HG03139 (cell line): ENCODE results near the gene UBAC2.
A peak's percentile ranks its signal among the peaks of the same experiment; 100 is the strongest.

Source experiments
- ATAC-seq: cut with Tn5 transposase; IDR thresholded peaks from one replicate; pipeline ENCODE4 v1.9.1; 2021; ENCODE audit not compliant: unreplicated experiment

The UBAC2 gene

DNA sequence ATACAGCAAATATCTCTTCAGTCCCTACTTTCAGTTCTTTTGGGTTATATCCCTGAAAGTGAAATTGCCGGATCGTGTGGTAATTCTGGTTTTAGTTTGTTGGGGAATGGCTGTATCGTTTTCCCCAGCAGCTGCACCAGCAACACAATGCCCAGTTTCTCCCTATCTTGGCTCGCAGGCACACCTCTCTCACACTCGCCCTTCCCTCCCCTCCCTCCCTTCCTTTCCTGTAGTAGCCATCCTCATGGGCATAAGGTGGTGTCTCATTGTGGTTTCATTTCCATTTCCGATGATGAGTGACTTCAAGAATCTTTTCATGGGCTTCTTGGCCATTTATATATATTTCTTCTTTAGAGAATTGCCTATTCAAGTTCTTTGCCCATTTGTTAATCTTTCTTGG lies 66.2 kb downstream of the UBAC2 start:
- no peak for ATAC-seq

DNA sequence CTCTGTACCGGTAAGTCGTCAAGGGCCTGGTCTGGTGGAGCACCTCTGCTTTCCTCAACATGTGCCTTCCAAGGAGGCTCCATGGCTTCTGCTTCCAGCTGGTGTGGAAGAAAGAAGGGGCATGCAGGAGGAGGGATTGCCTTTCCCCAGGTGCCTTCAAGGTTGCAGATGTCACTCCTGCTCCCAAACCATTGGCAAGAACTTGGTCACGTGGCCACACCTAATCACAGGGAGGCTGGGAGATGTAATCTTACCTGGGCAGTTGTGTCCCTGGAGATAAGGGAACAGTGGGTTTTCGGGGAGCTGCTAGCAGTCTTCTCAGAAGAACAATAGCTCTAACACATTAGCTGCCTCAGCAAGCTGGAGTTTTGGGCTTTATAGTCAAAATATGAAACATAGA lies 67.3 kb downstream of the UBAC2 start:
- ATAC-seq, result no peak

DNA sequence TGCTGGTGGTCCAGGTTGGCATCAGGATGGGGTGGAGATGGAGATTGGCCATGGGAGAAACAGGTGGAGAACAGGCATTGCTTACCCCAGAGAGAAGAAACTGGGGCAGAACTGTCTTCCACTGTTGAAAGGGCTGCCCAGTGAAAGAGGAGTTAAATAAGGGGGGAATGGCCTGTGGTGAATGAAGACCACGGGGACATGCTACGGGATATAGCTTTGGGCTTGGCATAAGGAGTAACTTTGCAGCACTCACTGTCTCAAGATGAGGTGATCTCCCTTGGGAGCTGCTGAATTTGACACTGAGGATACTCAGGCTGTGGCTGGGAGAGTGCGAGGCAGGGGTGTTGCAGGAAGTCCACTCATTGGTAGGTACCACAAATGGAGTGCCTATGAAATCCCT lies 68.2 kb downstream of the UBAC2 start:
- ATAC-seq, result no peak

DNA sequence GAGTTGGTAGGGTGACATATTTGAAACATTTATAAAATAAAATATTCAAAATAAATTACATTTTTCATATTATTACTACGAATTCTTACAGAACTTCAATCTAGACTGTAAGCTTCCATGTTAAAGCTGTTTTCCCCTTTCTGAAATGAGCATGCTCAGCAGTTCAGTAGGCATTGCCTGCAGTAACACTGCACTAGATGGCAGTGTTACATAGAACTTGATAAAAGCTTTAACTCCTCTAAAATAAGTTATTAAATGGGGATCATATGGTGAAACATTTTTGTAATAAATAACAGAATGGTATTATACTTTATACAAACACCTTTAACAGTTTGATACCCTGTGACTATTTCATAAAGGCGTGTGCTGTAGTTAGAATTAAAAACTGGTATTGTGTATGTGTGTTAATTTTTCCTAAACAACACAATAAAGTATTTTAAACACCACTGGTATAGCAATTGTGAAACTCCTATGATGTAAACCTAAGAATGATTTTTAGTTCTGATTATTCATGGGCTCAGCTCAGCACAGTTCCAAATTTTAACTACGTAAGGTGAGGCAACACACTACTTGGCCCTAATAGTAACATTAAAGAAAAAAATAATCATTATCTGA lies 69.1 kb downstream of the UBAC2 start:
- ATAC-seq, result peak; percentile 68

DNA sequence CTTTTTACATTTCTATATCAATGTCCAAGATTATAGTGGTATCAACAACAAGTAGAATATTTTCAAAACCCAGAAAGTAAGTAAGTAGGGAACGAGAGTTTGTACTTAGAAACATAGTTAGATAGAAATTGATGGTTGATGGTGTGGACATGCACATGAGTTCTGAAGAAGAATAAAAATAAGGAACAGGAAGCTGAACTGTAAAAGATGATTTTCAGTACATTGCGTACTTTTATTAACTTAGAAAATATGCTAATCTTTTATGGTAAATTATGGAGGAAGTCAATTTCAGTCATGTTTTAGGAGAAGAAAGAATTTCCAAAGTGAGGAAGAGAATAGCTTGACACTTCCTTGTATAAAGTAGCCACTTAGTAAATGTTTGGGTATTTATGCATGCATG lies 69.9 kb downstream of the UBAC2 start:
- no peak for ATAC-seq

DNA sequence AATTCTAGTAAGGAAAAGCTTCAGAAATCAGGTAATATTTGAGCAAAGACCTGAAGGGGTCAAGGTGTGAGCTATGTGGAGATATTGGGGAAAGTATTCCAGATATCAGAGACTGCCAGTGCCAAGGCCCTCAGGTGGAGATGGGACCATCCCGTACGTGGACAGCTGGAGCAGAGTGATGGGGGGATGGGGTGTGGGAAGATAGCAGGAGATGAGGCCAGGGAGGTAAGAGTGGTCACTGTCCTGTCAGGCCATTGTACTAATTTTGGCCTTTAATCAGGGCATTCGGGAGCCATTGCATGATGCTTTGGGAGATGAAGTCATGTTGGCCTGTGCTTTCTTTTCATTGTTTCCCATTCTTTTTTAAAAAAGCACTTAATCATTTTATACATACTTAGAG lies 70.6 kb downstream of the UBAC2 start:
- ATAC-seq, result no peak

DNA sequence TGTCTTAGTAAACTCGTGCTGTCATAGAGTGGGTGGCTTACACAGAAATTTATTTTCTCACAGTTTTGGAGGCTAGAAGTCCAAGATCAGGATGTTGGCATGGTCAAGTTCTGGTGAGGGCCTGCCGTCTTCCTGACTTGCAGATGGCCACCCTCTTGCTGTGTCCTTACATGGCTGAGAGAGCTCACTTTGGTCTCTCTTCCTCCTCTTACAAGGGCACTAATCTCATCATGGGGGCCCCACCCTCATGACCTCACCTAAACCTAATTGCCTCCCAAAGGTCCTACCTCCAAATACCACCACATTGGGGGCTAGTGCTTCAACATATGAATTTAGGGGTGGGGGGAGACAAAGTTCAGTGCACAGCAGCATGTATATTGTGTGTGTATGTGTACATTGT lies 71.8 kb downstream of the UBAC2 start:
- no peak for ATAC-seq

DNA sequence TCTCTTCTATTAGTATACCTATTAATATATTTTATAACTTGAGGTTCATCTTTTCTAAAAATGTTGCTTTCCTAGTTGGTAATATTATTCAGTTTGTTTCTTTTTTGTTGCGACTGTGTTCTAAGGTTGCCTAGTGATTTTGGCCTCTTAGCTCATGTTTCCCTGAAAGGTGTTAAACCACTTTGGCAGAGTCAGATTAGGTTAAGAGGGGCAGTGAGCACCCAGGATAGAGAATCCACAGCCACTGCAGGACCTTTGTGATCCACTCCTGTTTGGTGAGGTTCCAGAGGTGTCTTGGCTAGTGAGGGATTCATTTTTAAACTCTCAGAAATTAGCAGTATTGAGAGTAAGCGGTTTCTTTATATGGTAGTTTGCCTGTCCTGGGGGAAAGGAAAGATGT lies 72.5 kb downstream of the UBAC2 start:
- ATAC-seq, result no peak

DNA sequence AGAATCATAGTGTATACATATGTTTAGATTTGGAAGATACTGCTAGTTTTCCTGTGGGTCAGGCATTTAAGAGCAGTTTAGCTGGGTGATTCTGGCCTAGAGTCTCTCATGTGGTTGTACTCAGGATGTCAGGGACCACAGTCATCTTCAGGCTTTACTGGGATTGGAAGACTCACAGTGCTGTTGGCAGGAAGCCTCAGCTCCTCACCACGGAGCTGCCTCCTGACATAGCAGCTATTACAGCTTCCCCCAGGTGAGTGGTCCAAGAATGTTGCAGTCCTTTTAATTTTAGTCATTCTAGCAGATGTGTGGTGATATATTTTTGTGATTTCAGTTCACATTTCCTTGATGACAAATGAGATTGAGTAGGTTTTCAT lies 74.4 kb downstream of the UBAC2 start:
- ATAC-seq, result no peak

DNA sequence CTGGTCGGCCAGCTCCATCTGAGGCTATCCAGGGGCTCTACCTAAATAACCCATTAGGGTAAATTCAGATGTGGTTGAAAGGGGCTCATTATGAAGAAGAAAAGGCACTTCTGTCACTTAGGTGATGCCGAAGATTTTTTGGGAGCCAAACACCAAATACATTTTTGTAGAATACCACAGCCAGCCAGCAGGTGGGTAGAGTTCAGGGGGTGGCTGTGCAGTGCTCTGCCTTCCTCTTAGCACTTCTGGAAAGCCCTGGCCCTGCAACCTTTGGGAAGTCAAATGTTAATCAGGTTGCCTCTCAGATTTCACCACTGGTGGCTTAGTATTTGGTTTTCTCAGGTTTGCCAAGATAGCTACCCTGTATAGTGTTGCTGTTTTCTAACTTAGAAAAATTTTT lies 76.1 kb downstream of the UBAC2 start:
- no peak for ATAC-seq

DNA sequence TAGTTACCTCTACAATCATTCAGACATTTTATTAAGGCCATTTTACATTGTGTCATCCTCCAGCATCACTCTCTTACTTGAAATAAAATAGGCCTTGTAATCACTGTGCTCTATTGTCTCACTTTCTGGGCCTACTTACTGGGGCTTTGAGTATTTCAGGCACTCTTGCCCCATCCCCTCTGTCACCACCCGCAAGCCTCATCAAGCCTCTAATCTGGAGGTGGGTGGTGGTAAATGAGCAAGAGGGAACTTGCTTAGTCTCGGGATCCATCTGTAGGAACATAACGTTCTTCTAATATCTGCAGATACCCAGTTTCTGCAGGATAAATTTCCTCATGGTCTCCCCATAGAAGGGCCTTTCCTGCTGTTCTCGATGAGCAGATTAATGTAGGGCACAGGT lies 77.0 kb downstream of the UBAC2 start:
- no peak for ATAC-seq

DNA sequence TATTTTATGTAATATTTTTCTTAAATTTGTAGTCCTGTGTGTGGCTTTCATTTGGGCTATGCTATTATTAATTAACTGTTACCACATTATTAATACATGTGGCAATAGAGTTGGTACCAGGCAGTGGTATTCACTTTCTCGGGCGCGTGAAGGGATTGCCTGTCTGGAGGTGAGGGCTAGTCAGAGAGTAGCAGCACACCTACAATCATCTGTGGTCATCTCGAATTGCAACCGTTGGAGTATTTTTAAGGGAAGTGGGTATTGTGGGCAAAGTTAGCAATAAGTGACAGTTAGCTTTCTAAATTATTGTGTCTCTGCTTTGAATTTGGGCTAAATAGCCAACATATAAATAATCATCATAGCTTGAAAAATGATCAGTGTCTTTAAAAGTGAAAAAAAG lies 77.5 kb downstream of the UBAC2 start:
- ATAC-seq, result no peak

DNA sequence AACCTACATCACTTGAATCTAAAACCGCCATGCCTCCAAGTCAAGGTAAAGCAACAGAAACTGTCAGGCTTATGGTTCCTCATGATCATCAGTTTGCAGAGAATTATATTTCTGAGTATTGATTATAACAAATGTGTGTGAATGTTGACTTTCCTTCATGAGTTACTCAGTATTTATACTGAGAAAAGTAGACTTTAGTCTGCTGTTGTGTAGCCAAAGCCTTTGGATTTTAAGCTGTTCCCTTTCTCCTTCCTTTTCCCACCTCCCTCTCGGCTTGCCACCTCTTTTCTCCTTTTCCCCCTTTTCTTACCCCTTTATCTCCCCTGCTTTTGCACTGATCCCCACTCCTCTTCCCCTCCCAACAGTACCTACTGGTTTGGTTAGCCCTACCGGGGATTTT lies 78.2 kb downstream of the UBAC2 start:
- ATAC-seq, result no peak

DNA sequence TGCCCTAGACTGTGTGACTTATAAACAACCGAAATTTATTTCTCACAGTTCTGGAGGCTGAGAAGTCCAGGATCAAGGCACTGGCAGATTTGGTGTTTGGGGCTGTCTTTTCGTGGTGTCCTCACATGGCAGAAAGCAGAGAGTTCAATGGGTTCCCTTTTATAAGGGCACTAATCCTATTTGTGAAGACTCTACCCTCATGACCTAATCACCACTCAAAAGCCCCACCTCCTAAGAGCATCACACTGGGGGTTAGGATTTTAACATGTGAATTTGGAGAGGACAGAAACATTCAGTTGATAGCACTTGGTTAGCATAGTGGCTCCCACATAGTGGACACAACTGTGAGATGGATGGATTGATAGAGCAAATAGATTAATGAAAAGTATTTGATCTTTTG lies 79.0 kb downstream of the UBAC2 start:
- no peak for ATAC-seq

DNA sequence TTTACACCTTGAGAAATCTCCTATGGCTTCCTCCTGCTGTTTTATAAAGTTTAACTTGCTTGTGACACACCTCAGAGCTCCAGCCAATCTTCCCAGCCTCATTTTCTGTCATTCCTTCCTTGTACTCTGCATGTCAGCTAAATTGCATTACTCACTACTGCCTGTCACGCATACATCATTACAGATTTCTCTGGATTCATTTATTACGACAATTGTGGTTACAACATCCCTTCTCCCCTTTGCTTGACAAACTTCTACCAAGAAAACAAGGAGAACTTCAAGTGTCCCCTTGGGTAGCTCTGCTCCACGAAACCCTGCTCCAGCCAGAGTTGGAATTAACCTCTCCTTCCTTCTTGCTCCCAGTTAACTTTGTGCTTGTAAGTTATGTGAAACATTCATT lies 79.5 kb downstream of the UBAC2 start:
- ATAC-seq, result no peak

DNA sequence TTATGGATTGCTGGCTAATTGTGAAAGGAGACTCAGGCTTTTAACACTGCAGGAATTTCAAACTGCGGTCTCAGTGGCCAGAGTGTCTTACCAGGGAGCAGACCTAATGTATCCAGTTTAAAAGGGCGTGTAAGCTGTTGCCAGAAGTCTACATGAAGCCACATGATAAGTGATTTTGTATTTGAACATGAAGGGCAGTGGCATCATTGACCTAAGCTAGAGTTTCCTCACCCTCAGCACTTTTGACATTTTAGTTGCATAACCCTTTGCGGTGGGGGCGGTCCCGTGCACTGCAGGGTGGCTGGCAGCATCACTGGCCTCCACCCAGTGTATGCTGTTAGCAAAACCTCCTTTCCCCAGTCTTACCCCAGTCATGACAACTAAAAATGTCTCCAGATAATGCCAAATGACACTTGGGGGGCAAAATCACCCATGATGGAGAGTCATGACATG lies 81.2 kb downstream of the UBAC2 start:
- peak; percentile 58 for ATAC-seq

DNA sequence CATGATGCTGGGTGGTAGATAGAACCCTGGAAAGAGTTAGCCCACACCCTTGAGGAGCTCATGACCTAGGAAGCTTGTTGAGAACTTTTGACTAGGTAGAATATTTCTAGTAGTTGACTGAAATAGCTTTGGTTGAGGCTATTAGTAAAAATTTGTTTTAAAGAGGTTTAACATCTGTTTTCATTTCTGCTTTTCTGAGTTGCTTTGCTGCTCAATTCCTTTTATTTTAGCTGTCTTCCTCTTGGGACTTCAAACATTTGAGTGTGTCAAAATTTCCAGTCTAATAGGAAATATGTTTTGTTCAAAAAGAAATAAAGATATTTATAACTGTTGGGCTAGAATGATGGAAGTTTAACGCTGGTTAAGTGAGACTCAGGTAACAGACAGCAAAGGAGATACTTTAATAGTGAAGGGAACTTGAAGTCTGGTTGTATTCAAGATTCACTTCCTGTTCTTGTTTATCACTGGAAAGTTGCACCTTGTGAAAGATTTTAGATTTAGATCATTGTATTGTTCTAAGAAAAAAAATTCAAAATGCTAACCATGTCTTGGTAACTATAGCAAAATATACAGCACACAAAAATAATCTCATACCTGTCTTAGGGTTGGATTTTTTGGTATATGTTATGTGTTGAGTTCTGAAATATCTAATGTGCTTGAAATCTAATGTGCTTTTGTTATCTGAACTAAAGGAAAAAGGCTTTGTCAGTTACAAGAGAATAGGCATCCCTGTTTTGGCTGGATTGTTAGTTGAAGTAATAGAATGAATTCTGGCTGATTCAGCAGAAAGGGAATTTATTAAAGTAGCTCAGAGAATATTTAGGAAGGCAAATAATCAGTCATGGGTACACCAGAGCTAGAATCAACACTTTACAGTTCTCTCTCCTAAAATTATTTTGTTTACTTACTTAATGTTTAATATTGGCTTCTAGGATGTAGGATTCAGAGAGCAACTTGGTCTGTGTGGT lies 81.9 kb downstream of the UBAC2 start:
- peak; percentile 46 for ATAC-seq

DNA sequence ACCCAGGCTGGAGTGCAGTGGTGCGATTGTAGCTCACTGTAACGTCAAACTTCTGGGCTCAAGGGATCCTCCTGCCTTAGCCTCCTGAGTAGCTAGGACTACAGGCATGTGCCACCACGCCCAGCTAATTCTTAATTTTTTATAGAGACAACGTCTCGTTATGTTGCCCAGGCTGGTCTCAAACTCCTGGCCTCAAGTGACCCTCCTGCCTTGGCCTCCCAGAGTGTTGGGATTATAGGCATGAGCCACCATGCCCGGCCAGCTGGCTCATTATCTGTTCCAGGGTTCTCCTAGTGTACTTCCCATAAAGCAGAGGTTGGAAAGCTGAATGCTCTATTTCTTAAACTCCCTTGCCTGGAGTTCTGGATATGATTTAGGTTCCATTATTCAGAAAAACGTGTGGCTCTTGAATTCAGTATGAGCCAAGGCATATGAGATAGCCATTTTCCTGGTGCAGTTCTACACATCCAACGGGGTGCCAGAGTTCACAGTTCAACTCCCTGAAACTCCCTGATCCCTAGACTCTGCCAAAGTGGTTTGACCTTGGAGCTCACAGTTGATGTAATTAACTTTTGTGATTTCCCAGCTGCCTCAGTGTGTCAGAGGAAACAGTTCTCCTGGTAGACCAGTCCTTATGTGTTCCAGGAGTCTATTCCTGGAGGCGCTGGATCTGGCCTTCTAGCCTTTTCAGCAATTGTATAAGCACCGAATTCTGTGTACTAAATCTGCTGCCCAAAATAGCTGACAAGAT lies 85.0 kb downstream of the UBAC2 start:
- no peak for ATAC-seq

DNA sequence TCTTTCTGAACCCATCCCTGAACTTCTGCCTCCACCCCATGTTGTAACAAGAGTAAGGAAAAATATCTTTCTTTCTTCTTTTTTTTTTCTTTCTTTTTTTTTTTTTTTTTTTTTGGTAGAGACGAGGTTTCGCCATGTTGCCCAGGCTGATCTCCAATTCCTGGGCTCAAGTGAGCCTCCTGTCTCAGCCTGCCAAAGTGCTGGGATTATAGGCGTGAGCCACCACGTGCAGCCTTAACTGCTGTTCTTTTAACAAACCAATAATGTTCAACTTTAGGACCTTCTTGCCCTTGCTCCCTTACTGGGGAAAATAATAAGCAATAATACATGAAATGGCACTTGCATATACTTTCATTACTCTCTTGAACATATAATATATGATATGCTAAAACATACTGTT lies 86.9 kb downstream of the UBAC2 start:
- no peak for ATAC-seq

DNA sequence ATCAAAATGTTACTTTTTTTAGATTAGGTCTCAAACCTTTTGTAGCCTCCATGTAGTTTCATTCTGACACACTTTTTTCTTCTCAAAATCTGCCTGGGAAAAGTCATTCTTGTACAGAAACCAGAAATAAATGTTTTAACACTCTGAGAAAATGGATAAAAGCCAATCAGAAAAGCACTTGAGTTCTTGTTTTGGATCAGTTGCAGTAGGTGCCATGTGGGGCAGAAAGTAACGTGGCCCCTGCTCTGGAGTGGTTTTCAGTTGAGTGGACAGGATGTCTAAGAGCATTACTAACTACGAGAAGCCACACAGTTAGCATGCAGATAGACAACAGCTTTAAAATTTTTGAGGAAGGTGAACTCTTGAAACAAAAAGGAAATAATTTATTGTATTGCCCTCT lies 87.4 kb downstream of the UBAC2 start:
- peak; percentile 82 for ATAC-seq

DNA sequence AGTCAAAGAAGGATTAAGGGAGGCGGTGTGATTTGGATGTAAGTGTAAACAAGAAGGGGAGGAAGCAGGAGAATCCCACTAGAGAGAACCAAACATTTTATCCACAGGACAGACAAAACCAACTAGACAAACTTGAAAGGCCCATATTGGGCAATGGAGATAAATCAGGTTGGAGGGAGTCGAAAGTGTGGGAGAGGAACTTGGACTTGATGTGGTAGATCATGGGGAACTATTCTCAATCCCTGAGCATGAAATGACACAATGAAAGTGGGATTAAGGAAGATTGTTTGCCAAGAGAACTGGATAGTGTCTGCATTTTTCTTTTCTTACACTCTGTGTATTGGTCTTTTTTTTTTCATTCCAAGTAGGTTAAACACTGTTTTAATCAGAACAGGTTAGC lies 88.6 kb downstream of the UBAC2 start:
- ATAC-seq, result no peak
